GM18526 (cell line): ENCODE measurements around the gene GOT2.
A peak's percentile ranks its signal among the peaks of the same experiment; 100 is the strongest.

Experiments
- POLR2A ChIP-seq: IDR thresholded peaks from 3 replicates; pipeline ENCODE4 v1.6.1; 2011; ENCODE audit not compliant: insufficient read length; ENCODE audit errors: extremely low read depth

Gene GOT2

DNA sequence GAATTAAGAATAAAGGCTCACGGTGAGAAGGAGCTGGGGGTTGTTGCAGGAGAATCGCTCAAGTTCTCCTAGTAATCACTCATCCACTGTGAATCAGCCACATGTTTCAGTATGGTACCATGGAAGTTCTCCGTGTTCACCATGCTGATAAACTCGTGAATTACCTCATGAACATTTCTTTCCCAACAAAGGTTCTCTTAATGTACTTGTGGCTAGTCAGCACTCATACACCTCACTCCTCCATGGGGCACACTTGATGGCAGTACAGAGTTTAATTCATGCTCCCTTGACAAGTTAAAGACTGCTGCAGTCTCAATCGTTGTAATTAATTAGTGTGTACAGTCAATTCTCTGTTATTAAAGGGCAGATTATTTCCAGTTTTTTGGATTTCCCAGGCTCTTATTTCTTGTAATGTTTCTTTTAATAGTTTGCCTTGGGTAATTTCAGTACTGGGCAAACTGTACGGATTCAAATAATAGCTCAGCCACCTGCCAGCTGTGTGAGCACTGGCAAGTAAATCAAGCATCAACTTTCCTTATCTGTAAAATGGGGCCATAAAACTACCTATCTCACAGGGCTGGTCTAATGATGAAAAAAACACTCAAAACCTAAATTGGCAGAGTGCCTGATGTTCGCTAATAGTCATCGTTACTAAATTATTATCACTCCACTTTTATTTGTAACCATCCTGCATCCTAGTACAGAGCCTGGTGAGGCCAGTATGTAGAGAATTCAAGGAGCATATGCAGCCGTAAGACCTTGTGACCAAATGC is 6.1 kb downstream of the GOT2 start:
- TF ChIP-seq POLR2A = no peak

DNA sequence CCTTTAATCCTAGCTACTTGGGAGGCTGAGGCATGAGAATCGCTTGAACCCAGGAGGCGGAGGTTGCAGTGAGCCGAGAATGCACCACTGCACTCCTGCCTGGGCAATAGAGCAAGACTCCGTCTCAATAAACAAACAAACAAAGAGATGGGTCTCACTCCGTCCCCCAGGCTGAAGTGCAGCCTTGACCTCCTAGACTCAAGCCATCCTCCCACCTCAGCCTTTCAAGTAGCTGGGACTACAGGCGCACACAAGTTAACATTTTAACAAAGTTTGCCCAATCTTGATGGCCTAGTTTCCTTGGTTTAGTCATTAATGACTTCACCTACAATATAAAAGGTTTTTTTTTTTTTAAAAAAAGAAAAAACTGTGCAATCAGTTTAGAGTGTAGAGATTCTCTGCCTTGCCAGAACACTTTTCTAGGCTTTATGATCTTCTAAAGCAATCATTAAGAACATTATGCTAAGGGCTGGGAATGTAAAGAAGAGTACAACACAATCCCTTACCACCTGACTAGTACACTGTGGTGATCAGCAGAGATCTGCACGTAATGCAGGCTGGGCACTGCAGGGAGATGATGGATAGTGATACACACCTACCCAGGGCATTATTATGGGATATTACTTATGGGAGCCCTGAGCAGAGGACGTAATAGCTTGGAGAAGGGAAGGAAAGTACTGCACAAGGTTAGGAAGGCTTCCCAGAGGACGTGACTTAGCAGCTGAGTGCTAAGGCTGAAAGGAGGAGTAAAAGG is 6.9 kb downstream of the GOT2 start:
- TF ChIP-seq POLR2A = no peak

DNA sequence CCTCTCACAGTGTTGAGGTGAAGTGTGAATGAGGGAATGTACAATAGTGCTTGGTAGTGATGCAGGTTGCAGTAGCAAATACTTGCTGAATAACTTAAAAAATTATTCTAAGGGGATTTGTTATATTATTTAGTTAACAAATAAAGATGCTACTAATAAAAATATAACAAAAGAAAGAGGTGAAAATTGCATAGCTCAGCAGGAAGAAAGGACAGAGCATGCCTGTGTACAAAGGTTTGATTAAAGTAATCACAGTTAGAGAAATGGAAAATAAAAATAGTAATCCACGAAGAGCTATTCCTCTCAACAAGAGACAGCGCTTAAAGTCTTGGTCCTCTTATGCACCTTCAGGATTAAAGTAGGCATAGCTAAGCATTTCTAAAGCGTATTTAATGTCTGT is 11.0 kb downstream of the GOT2 start:
- no peak for TF ChIP-seq POLR2A

DNA sequence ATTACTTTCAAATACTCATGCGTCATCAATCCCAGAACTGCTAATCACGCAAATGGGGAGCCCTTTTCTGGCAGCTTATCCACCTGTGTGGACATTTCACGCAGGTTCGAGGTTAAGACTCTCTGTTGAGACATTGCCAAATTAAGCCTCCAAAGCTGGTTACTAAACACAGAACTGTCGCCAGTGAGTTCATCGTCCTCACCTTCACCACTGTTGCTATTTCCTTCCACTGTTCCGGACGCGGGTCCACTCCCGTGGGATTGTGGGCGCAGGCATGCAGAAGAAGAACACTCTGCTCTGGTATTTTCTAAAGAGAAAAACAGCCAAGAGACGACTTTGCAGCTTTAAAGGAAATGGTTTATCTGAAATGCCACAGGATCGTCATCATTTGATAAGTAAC is 16.1 kb downstream of the GOT2 start:
- TF ChIP-seq POLR2A = no peak

DNA sequence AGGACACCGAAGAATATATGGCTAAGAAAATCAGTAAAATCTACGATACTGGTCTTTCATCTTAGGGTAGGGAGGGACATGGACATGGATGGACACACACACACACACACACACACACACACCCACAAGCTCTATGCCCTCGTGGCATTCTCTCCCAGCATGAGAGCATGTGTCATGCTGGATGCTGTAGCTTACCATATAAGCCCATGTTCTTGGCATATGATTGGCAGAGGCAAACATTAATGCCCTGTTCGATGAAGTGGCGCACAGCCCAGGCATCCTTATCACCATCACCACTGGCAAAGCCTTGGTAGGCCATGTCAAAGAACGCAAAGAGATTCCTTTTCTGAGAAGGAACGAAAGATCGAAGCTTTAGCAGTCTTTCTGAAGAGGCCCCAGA is 17.6 kb downstream of the GOT2 start:
- TF ChIP-seq POLR2A = no peak

DNA sequence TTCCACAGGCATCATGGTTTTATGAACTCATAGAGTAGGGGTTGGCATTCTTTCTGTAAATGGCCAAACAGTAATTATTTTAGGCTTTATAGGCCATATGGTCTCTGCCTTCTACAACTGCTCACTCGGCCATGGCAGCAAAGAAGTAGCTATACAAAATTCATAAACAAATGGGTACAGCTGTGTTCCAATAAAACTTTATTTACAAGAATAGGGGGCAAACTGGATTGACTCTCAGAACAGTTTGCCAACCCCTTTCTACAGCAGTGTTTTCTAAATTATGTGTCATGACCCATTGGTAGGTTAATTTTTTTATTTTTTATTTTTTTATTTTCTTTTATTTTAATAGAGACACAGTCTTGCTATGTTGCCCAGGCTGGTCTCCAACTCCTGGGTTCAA is 20.4 kb downstream of the GOT2 start:
- TF ChIP-seq POLR2A = no peak

DNA sequence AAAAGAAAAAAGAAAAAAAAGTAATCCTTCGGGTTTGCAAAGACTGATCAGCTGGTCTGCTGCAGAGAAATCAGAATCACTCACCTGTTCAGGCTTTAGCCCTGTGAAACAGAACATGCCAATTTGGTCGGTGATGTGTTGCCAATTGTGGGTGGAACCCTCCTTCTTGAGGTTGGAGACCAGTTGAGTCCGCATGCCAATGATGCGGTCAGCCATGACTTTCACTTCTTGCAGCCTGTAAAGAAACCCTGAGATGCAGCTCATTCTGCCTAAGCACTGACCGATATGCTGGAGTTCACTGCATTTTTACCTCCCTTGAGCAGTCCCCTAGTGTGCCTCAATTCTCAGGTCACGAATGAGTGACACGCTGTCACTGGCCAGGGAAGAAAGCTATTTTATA is 24.8 kb downstream of the GOT2 start:
- no peak for TF ChIP-seq POLR2A

DNA sequence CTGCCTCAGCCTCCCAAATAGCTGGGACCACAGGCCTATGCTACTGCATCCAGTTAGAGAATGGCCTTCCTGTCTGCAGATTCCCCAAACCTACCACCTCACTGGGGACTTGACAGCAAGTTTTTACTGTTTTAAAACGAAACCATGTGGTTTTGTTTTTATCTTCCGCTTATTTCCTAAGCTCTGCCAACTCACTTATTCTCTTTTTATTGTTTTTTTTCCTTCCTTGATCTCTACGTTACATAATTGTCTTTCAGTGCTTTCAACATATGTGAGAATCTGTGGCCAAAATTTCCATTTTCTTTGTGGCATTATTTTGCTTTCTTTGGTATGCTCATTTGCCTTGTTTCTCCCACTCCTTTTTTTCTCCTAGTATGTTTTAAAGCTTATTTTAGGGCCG is 35.0 kb downstream of the GOT2 start:
- no peak for TF ChIP-seq POLR2A

DNA sequence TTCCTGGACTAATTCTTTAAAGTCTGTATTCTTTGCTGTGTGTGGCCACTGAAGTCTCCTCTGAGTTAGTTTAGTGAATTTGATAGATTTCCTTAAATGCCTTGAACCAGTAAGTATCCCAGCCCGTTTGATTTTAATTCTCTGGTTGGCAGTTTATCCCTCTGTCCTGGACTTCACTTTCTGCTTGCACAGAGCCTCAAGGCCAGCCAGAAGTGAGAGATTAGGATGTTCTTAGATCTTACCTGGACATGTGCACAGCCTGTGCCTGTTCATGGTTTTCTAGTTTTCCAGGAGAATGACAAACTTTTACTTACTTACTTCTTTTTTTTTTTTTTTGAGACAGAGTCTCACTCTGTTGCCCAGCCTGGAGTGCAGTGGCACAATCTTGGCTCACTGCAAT is 38.7 kb downstream of the GOT2 start:
- TF ChIP-seq POLR2A = no peak

DNA sequence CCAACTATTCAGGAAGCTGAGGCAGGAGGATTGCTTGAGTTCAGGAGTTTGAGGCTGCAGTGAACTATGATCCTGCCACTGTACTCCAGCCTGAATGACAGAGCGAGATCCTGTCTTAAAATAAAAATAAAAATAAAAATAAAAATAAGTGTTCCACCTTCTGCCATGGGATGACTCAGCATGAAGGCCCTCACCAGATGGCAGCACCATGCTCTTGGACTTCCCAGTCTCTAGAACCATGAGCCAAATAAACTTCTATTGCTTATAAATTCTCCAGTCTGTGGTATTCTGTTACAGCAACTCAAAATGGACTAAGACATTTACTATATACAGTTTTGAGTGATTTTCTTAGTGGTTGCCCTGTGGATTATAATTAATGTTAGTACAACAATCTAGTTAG is 41.7 kb downstream of the GOT2 start:
- TF ChIP-seq POLR2A = no peak

DNA sequence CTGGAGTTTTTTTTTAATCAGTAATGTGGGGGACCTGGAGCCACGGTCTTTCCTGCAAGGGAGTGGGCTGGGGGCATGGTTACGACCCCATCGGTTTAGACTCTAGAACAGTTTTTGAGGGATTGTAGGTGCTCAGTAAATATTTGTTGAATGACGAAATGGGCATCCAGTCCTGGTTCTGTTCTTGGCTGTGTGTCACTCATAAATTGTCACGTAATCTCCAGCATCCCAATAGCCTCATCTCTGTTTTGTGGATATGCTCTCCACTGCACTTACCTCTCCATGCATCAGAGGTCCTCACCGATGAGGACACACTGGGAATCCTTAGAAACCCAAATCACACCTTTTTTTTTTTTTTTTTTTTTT is 49.0 kb downstream of the GOT2 start:
- TF ChIP-seq POLR2A = no peak

DNA sequence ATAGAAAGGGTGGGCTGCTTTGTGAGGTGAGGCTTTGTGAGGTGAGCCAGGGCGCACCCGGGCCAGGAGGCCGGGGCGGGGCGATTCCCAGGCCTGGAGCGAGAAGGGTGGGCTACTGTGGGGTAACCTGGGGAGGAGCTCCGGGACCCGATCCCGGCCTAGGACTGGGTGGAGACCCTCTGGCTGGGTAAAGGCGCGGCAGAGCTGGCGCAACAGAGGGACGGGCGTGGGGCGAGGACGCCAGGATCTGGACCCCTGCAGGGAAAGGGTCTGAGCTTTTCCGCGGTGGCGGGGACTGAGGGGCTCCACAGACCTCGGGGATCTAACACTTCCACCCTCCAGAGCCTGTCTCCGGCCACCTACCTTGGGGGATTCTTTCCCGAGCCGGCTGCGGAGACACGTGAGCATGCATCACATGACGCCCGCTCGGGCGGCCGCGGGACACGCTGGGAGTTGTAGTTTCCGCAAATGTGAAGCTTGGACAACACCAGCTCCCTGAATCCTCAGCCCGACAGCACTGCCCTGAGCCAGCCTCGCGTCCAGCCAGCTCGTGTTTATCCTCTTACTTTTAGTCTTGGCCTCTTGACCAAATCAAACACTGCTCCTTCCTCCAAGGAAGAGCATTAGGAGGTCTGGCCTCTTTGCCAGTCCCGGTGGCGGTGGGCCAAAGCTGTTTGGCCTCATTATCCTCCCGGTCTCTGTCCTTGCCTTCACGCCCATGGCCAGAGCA is 49.6 kb downstream of the GOT2 start, which contains the start of gene SLC38A7:
SLC38A7 (minus strand) TSS at position 417 of the 730 bp plus-strand sequence. CDS start 4,644 bp downstream, outside the sequence.
- TF ChIP-seq POLR2A = peak; percentile 32

DNA sequence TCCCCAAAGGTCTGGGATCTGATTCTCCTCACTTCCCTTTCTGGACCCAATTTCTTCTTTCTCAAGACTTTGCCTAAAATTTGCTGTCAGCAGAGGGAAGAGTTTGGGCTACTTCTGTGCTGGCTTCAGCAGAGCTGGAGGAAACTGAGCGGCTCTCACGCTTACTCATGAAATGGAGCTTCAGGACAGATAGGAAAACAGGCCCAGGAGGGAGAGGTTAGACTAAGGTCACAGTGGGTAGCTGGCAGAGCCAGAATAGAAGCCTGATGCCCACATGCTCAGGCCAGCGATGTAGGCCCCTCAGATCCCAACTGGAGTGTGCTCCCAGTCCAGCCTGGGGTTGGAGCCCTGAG is 50.1 kb downstream of the GOT2 start:
- no peak for TF ChIP-seq POLR2A

DNA sequence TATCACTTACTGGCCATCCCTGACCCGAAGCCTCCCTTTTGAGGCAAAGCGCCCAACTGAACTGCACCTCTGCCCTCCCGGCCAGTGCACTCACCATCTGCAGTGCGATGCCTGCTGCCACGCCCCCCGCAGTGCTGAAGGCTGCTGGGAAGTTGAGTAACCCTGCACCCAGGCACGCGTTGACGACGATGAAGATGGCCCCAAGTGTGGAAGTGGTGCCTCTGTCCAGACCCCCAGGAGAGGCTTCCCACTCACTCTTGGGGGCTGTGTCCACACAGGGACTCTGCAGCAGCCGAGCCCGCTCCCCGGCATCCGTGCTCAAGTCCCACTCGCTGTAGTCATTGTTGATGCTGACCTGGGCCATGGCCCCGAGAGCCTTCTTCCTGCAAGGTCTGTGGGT is 54.4 kb downstream of the GOT2 start:
- TF ChIP-seq POLR2A = no peak

DNA sequence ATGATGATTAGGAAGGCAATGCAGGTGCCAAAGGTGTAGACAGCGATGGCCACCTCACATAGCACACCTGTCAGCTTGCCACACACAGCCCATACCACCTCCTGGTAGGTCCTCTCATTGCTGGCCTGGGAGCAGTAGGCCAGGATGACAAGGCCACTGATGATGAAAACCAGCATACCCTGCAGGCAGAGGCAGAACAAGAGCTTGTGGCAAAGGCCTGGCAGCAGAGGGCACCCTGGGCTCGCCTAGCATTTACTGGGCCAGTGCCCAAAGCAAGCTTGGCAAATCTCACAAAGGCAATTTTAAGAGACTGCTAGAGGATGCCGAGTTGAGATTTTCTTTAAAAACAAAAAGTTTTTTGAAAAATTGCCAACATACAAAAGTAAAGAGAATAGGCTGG is 55.4 kb downstream of the GOT2 start:
- no peak for TF ChIP-seq POLR2A

DNA sequence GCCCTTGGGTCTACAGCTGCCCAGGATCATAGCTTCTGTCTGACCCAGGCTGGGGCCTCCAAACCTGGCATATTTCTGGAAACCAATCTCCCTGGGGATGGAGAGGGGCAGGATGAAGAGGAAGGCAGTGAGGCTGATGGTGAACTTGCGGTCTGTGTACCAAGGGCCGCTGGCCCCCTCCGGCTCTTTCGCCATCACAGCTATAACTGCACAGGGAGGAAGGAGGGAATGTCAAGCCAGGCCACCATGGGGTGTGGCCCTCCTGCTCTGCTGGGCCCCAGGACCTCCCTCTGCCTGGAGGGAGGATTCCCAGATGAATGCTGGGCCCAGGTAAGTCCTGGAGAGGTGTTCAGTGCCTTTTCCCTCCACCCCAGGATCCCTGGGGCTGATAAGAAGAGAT is 55.8 kb downstream of the GOT2 start:
- TF ChIP-seq POLR2A = no peak
